ENCODE data around the gene BBS1. TPM values are rescaled to one million over a fixed set of nuclear protein-coding genes. Genes with fewer than 3 reads are reported as not detected.

The BBS1 gene
- total RNA-seq, 1 experiment from 2014 or later = 56.1 TPM

GRCh38 chr11:66489636-66490035 lies 20.8 kb upstream of the BBS1 start:
- no peak for DNase-seq
- ChIA-PET CTCF (no interaction called here), POLR2A (ENCODE audit: unreplicated experiment) (no interaction called here)
- intact Hi-C loops (cut with micrococcal nuclease; ENCODE audit: unreplicated experiment) = no loop called here
- Histone ChIP-seq H3K36me3 (ENCODE audit: low read depth) (no peaks in the 10 kb centered on the region), H2AFZ (no peak overlapping the region), H3K79me2 (ENCODE audit: low read depth) (no peaks in the 10 kb centered on the region), H3K27me3 (ENCODE audit: insufficient read depth, low read depth) (no peaks in the 10 kb centered on the region), H3K4me1 (replicated peaks; ENCODE audit: insufficient read depth) (no peaks in the 10 kb centered on the region), H3K9me3 (ENCODE audit: insufficient read depth, low read depth) (no peaks in the 10 kb centered on the region), H4K20me1 (ENCODE audit: insufficient read depth) (0 out of 2 replicates have a peak, but pooled peaks cover 4% of the 10 kb centered on the region), H3K9me2 (ENCODE audit: insufficient read depth) (no peaks in the 10 kb centered on the region), H3K4me2 (no peak overlapping the region), H3F3A (ENCODE audit: insufficient read depth, low read depth) (no peaks in the 10 kb centered on the region), H3K4me3 (no peak overlapping the region), H3K27ac (no peak overlapping the region)
- no peak for TF ChIP-seq CTCF (conservative IDR thresholded peaks at IDR 0.05)
- TF ChIP-seq EZH2 (IDR thresholded peaks at IDR 0.05; ENCODE audit: low read depth) = no peak
- BruUV-seq (replicated peaks) = no TSS peak

GRCh38 chr11:66491315-66491935 lies 19.0 kb upstream of the BBS1 start:
- Histone ChIP-seq H3K9me3 (ENCODE audit: insufficient read depth, low read depth) (no peaks in the 10 kb centered on the region), H3K4me1 (replicated peaks; ENCODE audit: insufficient read depth) (no peaks in the 10 kb centered on the region), H3K4me3 (no peak overlapping the region), H2AFZ (no peak overlapping the region), H3K79me2 (ENCODE audit: low read depth) (no peaks in the 10 kb centered on the region), H3K36me3 (ENCODE audit: low read depth) (no peaks in the 10 kb centered on the region), H3K4me2 (no peak overlapping the region), H4K20me1 (ENCODE audit: insufficient read depth) (0 out of 2 replicates have a peak, but pooled peaks cover 4% of the 10 kb centered on the region), H3K9me2 (ENCODE audit: insufficient read depth) (no peaks in the 10 kb centered on the region), H3K27ac (no peak overlapping the region), H3F3A (ENCODE audit: insufficient read depth, low read depth) (no peaks in the 10 kb centered on the region), H3K27me3 (ENCODE audit: insufficient read depth, low read depth) (no peaks in the 10 kb centered on the region)
- POLR2A ChIA-PET (ENCODE audit: unreplicated experiment) = interaction anchor here (0.7 kb wide), 1 partner anchor 19 kb away, joined by 4 read pairs; the partner anchor contains the start of gene BBS1
- TF ChIP-seq EZH2 (IDR thresholded peaks at IDR 0.05; ENCODE audit: low read depth) (no peak), CTCF (conservative IDR thresholded peaks at IDR 0.05) (peak; percentile 65)
- DNase-seq = no peak
- CTCF ChIA-PET = interaction anchor here (0.6 to 1.2 kb wide), 4 partner anchors 13 to 275 kb away, joined by 3 to 6 read pairs (median 3); no protein-coding TSS in a partner anchor
- no TSS peak for BruUV-seq (replicated peaks)
- intact Hi-C loops (cut with micrococcal nuclease; ENCODE audit: unreplicated experiment) = no loop called here

- Histone ChIP-seq H3K4me3 (no peak overlapping the region), H3K4me2 (no peak overlapping the region), H3K9me2 (ENCODE audit: insufficient read depth) (no peaks in the 10 kb centered on the region), H3K9me3 (ENCODE audit: insufficient read depth, low read depth) (no peaks in the 10 kb centered on the region), H3K4me1 (replicated peaks; ENCODE audit: insufficient read depth) (no peaks in the 10 kb centered on the region), H3K36me3 (ENCODE audit: low read depth) (no peaks in the 10 kb centered on the region), H3F3A (ENCODE audit: insufficient read depth, low read depth) (no peaks in the 10 kb centered on the region), H3K27me3 (ENCODE audit: insufficient read depth, low read depth) (no peaks in the 10 kb centered on the region), H3K27ac (no peak overlapping the region), H3K79me2 (ENCODE audit: low read depth) (no peaks in the 10 kb centered on the region), H2AFZ (no peak overlapping the region), H4K20me1 (ENCODE audit: insufficient read depth) (0 out of 2 replicates have a peak, but pooled peaks cover 4% of the 10 kb centered on the region)
- TF ChIP-seq EZH2 (IDR thresholded peaks at IDR 0.05; ENCODE audit: low read depth) (no peak), CTCF (conservative IDR thresholded peaks at IDR 0.05) (no peak)
- ChIA-PET CTCF (interaction anchor here (0.6 to 0.7 kb wide), 2 partner anchors 26 to 274 kb away, joined by 4 to 6 read pairs; partner anchors contain the start of gene PELI3), POLR2A (ENCODE audit: unreplicated experiment) (no interaction called here)
- no TSS peak for BruUV-seq (replicated peaks)
- intact Hi-C loops (cut with micrococcal nuclease; ENCODE audit: unreplicated experiment) = no loop called here
- no peak for DNase-seq
These were observed 18.1 kb upstream of the BBS1 start for GRCh38 chr11:66492161-66492865.

Measured in PC-9 (cell line).